SK-N-SH (cell line): ENCODE data around the gene SRCIN1.

Source experiments
- CHD2 ChIP-seq: fragments of 150-350 bp; IDR thresholded peaks from 2 replicates; pipeline ENCODE4 v1.6.1; 2018; ENCODE audit warnings: low read length; ENCODE audit not compliant: partially characterized antibody
- CTCF ChIP-seq: fragments of 200-600 bp; sonication (generic); IDR thresholded peaks from 2 replicates; pipeline ENCODE4 v1.6.1; 2017; ENCODE audit warnings: antibody characterized with exemption, mild to moderate bottlenecking, moderate library complexity
- ELF1 ChIP-seq: IDR thresholded peaks from 2 replicates; pipeline ENCODE4 v1.4.0; 2012
- EP300 ChIP-seq, 2 experiments: IDR thresholded peaks; 2 replicates each; pipeline versions ENCODE4 v1.4.0 to v1.6.1; 2012; ENCODE audit warnings: borderline replicate concordance in 1 of 2, low read depth in 1 of 2, low read length in 1 of 2
- JUND ChIP-seq: IDR thresholded peaks from 2 replicates; pipeline ENCODE4 v1.4.0; 2012
- MXI1 ChIP-seq: IDR thresholded peaks from 2 replicates; pipeline ENCODE4 v1.6.1; 2012; ENCODE audit warnings: mild to moderate bottlenecking, low read depth, low read length, improper control_type of control experiment
- NFIC ChIP-seq: IDR thresholded peaks from 2 replicates; pipeline ENCODE4 v1.4.0; 2012; ENCODE audit warnings: borderline replicate concordance
- POLR2AphosphoS5 ChIP-seq: IDR thresholded peaks from 2 replicates; pipeline ENCODE4 v1.6.1; 2012; ENCODE audit warnings: low read depth, low read length
- RAD21 ChIP-seq: IDR thresholded peaks from 2 replicates; pipeline ENCODE4 v1.6.1; 2012; ENCODE audit warnings: mild to moderate bottlenecking, low read length
- RFX5 ChIP-seq: IDR thresholded peaks from 2 replicates; pipeline ENCODE4 v1.6.1; 2012; ENCODE audit warnings: mild to moderate bottlenecking, improper control_type of control experiment, low read length
- TAF1 ChIP-seq: IDR thresholded peaks from 2 replicates; pipeline ENCODE4 v1.6.1; 2012; ENCODE audit warnings: low read depth, mild to moderate bottlenecking, low read length, moderate library complexity, borderline replicate concordance
- USF2 ChIP-seq: fragments of 150-350 bp; IDR thresholded peaks from 2 replicates; pipeline ENCODE4 v1.6.1; 2017; ENCODE audit warnings: antibody characterized with exemption, low read length, low read depth, borderline replicate concordance
- TF ChIP-seq, protein P1 (sequence below): IDR thresholded peaks from 2 replicates; pipeline ENCODE4 v1.4.0; 2012; ENCODE audit warnings: low read depth
- TF ChIP-seq, protein P2 (sequence below): fragments of 150-350 bp; IDR thresholded peaks from 2 replicates; pipeline ENCODE4 v1.6.1; 2016; ENCODE audit warnings: mild to moderate bottlenecking, low read depth, low read length

- TF ChIP-seq, protein P1, sequence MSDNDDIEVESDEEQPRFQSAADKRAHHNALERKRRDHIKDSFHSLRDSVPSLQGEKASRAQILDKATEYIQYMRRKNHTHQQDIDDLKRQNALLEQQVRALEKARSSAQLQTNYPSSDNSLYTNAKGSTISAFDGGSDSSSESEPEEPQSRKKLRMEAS, result no peak
- TF ChIP-seq POLR2AphosphoS5, result no peak
- no peak for TF ChIP-seq JUND
- TF ChIP-seq CTCF, result no peak
- TF ChIP-seq ELF1, result no peak
- TF ChIP-seq EP300 (IDR thresholded peaks at IDR 0.05; ENCODE audit: borderline replicate concordance in 1 of 2, low read depth in 1 of 2, low read length in 1 of 2), result no peak
- no peak for TF ChIP-seq RAD21
- TF ChIP-seq USF2, result no peak
- TF ChIP-seq CHD2, result no peak
- no peak for TF ChIP-seq RFX5
- TF ChIP-seq NFIC, result no peak
- TF ChIP-seq, protein P2, sequence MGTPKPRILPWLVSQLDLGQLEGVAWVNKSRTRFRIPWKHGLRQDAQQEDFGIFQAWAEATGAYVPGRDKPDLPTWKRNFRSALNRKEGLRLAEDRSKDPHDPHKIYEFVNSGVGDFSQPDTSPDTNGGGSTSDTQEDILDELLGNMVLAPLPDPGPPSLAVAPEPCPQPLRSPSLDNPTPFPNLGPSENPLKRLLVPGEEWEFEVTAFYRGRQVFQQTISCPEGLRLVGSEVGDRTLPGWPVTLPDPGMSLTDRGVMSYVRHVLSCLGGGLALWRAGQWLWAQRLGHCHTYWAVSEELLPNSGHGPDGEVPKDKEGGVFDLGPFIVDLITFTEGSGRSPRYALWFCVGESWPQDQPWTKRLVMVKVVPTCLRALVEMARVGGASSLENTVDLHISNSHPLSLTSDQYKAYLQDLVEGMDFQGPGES, result no peak
- TF ChIP-seq TAF1, result no peak
- no peak for TF ChIP-seq MXI1
Measured at GRCh38 chr17:38595892-38596291, 9.9 kb downstream of the SRCIN1 start.
